Hypothalamus (tissue), 51 donors: ENCODE data around the gene PDE8B.

Source experiments
- DNase-seq, 51 donors: peaks; one replicate each; lab custom pipeline; 2025; lab: John Stamatoyannopoulos, UW

Gene PDE8B

DNA sequence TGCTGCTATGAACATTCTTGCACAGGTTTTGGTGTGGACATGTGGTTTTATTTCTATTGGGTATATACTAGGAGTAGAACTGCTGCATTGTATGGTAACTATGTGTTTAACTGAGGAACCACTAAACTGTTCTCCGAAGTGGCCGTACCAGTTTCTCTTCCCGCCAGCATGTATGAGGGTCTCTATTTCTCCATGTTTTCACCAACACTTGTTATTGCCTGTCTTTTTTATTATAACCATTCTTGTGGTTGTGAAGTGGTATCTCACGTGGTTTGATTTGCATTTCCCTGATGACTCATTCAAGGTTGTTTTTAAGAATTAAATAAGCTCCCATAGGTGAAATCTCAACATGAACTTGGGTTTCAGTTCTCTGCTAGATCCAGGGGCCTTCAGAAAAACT lies 19.4 kb downstream of the PDE8B start:
- DNase-seq: no peak

DNA sequence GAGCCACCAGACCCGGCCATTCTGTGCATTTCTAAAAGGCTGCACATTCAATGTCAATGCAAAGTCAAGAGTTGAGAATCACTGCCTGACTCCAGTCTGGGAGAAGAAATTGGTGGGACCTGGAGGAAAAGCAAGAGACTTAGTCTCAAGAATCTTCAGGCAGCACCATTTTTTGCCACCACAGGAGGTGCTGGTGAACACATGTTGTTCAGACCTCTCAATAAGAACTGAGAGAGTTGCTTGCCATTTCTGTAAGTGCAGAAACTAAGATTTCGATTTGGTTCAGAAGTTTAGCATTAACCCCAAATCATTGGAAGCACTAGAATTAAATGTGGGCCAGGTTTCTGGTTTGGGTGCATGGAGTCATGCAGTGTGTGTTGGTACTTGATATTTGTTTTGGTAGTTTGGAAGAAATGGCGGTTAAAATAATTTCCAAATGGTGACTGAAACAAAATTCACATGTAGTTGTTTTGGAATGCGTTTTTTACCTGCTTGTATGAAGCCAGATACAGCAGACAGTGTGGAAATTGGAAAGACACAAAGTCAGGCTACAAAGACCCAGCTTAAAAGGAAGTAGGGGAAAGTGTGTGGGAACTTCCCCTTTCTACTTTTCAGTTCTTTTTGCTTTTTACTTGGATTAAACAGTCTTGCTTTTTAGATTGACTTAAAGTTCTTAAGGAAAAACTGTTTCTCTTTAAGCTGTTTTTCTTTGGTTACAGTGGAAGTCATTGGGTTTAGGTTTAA lies 20.4 kb downstream of the PDE8B start:
- DNase-seq: no peak

DNA sequence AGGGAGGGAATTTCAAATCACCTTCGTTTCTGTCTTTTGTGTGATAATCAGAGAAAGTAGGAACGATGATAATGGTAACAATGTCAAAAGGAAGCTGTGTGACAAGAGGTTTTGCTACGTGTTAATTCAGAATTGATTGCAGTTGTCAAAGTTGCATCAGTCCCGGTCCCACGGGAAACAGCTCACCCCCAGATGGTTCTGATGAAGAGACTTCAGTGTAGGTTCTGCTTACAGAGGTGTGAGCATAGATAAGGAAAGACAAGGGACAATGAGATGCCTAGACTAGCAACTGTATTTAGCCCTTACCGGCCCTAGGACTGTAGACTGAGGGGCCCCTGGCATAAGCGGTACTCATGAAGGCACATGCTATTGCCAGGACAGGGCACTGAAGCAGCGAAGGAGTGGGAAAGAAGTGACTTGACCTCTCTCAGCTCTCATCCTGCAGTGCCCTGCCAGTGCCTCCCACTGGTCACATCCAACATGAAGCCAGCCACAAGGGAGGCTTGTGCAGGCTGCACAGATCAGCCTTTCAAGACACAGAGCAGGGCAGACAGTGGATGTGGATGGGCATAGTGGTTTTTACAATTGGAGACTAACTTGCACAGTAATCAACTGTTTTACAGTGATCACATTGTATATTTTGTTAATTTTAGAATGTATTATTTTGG lies 21.1 kb downstream of the PDE8B start:
- peak in 2 of 51 donors; percentile 5 to 9 for DNase-seq

DNA sequence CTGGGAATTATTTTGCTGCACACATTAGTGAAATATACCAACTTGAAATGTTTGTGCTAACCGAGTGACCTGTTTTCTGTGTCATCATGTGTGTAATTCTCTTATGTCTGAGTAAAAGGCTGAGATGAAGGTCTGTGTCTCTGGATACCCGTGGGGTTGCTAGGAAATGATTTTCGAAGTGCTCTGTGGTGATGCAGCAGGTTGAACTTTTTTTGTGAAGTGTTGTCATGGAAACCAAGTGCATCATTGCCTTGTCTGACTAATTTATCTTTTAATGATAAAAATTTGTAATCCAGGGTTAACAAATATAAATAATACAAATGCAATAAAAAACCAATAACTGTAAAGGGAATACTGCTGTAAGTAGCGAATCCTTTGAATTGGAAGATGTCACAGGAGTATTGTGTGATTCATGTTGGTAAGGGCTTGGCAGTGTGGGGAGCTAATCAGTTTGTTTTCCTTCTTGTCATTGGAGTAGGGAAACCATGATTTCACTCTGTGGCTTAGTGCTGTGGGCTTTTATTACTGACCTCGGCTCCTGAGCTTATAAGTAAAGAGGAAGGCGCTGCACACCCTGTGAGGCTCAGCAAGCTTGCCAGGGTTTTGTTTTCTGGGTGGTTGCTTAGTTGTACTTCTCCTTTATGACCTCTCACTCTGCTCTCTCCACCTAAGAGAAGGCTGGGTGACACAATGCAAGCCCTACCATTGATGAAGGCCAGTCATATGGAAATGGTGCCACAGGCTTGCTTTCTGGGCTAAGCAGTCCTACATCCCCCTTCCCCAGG lies 22.3 kb downstream of the PDE8B start:
- DNase-seq: peak in 3 of 51 donors; percentile 7 to 43 (median 13)

DNA sequence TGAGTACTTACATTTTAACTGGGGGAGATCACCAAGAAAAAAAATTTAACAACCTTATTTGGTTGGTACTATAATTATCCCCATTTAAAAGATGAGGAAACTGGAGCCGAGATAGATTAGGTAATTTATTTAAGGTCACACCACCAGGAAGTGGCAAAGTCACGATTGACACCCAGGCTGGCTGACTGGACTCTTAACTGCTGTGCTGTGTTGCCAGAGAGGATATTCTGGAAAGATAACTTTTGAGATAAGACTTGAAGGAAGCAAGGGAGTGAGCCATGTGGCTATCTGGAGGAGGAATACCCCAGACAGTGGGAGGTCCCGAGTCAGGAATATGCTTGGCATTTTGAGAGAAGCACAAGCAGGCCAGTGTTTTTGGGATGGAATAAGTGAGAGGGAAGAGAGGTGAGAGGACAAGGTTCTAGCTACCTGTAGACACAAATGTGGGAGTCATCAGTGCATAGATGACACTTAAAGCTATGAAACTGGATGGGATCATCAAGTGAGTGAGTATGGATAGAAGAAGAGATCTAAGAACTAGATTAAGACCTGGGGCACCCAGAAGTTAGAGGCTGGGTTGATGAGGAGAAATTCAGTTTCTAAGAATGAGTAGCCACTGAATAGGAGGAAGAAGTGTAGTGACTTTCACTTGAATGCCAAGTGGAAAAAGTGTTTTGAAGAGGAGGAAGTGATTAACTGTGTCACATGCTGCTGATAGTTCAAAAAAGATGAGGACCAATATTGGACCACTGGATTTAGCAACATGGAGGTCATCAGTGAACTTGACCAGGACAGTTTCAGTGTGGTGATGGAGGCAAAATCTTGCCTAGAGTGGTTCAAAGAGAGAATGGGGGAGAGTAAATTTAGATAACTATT lies 25.6 kb downstream of the PDE8B start:
- no peak for DNase-seq

DNA sequence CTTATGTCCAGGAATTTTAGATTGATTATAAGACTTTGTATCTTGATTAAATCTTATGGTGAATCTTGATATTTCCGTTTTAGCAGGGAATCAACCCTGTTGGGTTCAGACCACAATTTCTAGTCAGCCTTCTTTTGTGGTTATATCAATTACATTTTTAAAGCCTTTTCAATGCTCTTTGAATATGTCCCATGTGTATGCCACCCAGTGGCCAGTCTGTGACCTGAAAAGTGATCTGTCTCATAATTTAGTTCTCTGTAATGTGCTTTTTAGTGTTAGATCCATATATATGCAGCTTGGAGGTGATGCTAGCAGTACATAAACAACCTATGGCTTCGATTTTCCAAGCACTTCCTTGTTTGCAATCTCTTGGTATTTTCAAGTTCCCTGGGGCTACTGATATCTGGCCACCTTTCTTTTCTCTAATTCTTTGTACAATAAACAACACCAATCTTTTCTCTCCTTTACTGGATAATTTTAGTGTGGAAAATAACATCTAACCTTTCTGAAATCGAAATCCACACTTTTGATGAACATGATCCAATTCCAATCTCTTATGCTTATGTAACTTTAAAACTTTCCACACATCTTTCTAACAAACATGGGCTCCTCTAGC lies 28.8 kb downstream of the PDE8B start:
- DNase-seq: peak in 2 of 51 donors; percentile 4 to 11

DNA sequence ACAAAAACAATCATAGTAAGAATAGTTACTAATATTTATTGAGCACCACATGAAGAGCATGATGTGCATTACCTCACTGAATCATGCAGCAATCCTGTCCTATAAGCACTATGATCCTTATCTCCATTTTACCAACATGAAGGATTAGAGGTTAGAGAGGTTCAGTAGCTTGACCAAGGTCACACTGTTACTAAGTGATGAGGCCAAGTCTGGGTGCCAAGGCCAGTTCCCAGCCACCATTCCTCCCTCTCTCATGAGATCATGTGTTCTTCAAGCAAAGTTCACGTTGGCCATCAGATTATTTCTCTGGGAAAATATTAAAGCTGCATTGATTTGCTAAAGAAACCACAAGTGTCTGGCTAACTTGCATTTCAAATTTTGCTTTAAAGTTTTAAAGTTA lies 31.0 kb downstream of the PDE8B start:
- no peak for DNase-seq

DNA sequence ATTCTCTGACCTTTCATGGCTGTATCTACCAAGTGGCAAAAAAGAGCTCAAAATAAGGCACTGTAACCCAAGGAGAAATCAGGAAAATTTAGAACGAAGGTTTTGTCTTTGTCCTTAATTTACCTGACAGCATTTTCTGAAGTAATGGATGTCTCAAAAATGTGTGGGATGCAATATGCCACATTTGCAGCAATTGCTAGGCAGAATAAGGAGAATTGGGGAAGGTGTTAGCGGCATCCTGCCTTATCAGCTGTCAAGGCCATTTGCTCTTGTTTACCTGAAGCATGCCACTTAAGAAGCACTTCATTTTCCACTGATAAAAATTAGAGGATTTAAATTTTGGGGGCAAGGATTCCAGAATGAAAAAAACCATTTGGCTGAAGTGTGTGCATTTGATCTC lies 39.0 kb downstream of the PDE8B start:
- DNase-seq: no peak

DNA sequence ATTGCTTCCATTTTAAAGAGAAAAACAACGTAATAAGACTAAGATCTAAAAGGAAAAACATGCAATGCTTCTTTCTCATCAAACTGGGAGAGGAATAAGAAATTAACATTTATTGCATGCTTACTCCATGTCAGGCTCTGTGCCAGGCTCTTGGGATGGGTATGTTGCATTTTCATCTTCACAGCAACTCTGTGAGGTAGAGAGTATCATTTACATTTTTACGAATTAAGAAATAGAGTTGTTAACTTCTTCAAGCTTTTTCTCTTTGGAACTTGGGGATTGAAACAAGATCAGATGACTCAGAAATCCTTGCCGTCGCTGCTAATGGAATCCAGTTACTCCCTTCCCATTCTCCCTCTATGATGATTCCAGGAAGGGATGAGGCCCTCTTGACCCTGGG lies 39.5 kb downstream of the PDE8B start:
- no peak for DNase-seq

DNA sequence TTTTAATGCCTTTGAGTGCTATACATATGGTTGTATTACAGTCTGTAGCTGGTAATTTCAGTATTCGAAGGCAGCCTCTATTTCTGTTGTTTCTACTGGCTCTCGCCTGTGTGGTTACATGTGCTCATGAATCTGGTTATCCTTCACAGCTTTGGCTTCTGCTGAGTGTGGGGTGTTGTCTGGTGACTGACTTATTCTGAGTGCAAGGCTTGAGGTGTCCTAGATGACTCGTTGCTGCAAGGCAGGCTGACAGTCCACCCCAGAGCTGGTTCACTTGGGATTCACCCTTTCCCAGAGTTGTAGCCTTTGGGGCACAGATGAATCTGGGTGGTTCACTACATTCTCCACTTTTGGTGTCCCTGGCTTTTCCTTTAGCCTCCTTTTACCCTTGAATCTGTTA lies 41.4 kb downstream of the PDE8B start:
- DNase-seq: no peak

DNA sequence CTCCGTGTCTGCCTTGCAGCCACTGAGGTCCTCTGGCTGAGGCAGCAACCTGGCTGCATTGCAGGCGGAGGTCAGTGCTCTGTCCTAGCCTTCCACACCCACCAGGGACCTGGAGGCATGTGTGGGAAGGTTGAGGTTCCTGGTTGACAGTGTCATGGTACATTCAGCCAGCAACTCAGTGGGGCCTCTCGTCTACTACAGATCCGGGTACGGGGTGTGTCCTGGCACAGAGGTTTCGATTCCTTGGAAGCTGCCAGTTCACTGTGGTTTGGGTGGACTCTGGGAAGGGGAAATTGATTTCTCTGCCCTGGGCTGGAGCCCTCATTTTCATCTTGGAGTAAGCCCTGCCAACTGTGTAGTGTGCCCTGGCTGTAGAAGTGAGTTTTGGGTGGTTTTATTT lies 45.1 kb downstream of the PDE8B start:
- no peak for DNase-seq

DNA sequence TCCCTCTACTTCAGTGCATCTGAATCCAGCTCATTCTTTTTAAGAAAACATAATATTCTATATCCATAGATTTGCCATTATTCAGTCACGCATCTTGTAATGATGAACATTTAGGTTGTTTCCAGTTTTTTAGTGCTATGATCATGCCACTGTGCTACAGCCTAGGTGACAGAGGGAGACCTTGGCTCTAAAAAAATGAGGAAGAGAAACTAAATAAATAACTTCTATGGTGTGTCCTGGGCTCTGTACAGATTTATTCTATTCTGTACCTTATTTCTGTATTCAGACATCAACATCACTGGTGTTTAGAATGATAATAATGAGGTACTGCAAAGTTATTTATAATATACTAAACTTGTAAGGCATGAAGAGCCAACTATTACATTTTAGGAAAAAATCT lies 45.9 kb downstream of the PDE8B start:
- no peak for DNase-seq

DNA sequence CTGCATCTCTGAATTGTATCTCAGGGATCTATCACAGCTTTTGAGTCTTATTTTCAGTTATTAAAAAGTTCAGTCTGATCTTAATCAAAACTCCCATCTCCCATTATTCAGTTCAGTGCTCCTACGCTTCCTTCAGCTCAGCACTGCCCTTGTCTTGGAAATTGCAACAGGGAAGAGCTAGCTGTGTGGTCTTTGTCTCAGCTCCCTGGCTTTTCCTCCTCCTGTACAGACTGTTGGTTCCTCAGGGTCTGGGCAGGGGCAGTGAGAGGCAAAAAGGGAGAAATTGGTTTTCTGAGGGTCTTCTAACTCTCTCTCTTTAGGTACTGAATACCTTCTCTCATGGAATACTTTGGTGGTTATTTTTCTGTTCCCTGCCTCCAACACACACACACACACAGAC lies 48.2 kb downstream of the PDE8B start:
- no peak for DNase-seq

DNA sequence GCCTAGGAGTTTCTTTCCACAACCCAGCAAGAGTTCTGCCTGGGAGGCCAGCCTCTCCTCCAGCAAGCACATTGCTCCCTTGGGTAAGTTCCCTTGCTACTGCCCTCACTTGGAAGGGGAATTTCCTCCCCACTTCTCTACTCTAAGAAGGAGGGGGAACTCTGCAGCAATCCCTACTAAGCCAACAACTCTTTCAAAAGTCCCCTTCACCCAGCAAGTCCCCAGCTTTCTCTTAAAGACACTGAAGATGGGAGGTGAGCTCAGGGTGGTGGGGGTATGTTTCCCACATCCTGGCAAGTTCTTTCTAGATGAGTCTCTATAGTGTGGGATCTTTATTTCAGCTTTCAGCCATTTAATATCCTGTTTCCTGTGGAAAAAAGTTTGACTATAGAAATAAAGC lies 49.0 kb downstream of the PDE8B start:
- no peak for DNase-seq

DNA sequence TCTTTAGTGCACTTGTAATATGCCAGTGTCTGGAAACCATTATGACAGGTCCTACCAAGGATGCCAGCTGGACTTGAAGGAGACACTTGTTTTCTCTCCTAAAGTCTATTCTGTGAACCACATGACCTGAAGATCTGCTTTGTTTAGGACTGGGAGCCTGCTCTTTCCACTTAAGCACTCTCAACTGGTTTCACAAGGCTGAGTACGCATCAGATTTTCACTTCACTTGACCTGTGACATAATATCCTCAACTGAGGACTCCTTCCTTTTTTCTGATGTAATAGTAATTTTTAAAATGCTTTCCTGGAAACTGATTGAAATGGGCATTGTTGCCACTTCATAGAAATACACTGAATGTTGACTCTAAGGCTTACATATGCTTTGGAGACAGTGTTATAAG lies 52.2 kb downstream of the PDE8B start:
- no peak for DNase-seq

DNA sequence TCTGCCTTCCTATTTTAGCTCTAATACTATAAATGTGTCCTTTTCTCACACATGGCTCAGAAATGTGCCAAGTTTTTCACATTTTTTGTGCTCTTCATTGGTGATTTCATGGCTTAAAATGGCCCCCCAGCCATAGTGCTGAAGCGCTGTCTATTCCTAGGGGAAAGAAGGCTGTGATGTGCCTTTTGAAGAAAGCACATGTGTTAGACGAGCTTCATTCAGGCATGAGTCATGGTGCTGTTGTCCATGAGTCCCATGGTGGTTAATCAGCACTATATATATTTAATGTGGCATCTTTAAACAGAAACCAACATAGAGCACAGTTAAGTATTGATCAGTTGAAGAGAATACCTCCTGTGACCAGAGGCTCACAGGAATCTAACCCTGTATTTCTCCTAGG lies 55.8 kb downstream of the PDE8B start:
- DNase-seq: peak in 1 of 51 donors; percentile 11

DNA sequence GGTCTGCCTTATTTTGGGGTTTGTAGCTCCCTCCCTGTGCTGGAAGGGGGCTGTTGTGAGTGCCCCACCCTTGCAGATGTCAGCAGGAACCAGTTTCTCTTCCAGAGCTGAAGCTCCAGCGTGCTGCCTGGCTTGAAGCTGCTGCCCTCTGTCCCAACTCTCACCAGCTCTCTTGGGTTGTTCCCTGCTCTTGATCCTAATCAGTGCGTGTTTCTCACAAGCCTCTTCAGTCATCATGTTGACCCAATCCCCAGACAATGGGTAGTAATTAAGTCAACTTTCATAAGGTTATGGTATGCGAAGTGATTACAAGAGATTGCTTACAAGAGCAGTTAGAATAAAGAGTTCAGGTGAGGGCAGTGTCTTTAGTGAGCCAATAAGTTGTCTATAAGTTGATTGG lies 57.0 kb downstream of the PDE8B start:
- DNase-seq: no peak

DNA sequence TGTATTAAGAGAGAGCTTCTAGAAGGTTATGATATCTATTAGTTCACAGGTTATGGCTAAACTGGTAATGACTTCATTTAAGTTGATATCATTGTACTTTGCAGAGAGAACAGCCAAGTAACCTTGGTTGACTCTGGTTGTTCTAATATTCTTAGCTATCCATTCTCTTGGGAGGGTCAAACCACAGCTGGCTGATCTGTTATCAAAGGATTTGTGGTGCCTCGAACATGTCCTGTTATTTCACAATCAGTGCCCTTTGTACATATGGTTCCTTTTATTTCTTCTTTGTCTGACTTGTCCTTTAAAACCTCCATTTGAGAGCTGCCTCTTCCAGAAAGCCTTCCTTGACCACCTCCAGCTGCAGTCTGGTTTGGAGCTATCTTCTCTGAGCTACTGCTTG lies 61.7 kb downstream of the PDE8B start:
- no peak for DNase-seq

DNA sequence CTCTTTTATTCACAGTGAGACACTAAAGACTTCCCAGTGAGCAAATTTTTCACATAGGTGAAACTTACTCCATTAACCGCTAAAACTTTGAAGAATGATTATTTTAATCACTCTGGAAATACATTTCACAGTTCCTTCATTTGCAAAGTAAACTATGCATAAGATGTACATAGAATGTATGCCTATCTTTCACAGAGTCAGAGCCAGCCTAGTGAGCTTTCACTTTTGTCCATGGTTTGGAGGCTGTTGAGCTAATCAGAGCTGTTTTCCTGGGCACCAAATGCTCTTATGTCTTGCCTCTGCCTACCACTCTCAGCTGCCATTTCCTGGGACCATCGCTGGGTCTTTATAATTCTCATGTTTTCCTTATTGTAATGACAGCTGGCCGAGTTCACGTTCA lies 67.3 kb downstream of the PDE8B start:
- no peak for DNase-seq

DNA sequence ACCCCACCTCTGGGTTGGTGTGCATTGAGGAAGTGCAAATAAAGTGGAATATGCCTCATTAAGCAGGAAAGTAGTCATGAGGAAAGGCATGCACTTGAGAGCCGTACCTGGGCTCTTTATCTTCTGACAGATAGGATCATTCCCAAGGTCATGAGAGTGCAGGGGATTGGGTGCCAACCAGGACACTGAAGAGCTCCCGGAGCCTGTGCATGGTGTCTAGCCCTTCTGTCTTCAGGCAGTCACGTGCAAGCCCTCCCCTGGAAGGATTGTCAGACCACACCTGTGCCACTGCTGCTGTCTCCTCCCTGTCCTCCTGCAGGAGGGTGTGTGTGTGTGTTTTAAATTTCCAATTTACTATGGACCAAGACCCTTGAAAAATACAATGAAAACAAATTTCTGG lies 69.6 kb downstream of the PDE8B start:
- no peak for DNase-seq
